GM18867 (cell line): ENCODE results near the gene MTHFD1.

Experiments used
- ATAC-seq: cut with Tn5 transposase; IDR thresholded peaks from one replicate; pipeline ENCODE4 v1.9.1; 2021; ENCODE audit warnings: mild to moderate bottlenecking, moderate library complexity; ENCODE audit not compliant: unreplicated experiment

Gene MTHFD1

GRCh38 chr14:64444984-64445845 is 57.1 kb downstream of the MTHFD1 start:
- ATAC-seq = peak; percentile 96

GRCh38 chr14:64447876-64448670 is 59.9 kb downstream of the MTHFD1 start:
- no peak for ATAC-seq

- ATAC-seq = no peak
These were observed 62.1 kb downstream of the MTHFD1 start for GRCh38 chr14:64450255-64450654.

- no peak for ATAC-seq
These were observed 66.5 kb downstream of the MTHFD1 start for GRCh38 chr14:64454671-64455070.

- ATAC-seq = no peak
These were observed 71.4 kb downstream of the MTHFD1 start for GRCh38 chr14:64459405-64460136.

GRCh38 chr14:64461221-64461620 is 73.1 kb downstream of the MTHFD1 start:
- ATAC-seq = no peak

- ATAC-seq = no peak
These were observed 75.0 kb downstream of the MTHFD1 start for GRCh38 chr14:64463195-64463594.

GRCh38 chr14:64463873-64464272 is 75.7 kb downstream of the MTHFD1 start:
- ATAC-seq = no peak

- ATAC-seq = peak; percentile 23
These were observed 76.5 kb downstream of the MTHFD1 start for GRCh38 chr14:64464651-64465050.

- ATAC-seq = peak; percentile 64
These were observed 77.2 kb downstream of the MTHFD1 start, which contains the start of gene AKAP5 for GRCh38 chr14:64465191-64465822. TSS of gene AKAP5 (plus strand) at chr14:64465499. CDS start at chr14:64468395, 2,896 bp downstream.

GRCh38 chr14:64465831-64466554 is 77.8 kb downstream of the MTHFD1 start:
- ATAC-seq = no peak

- no peak for ATAC-seq
These were observed 78.9 kb downstream of the MTHFD1 start for GRCh38 chr14:64467101-64467500.

- no peak for ATAC-seq
These were observed 79.4 kb downstream of the MTHFD1 start for GRCh38 chr14:64467566-64467965.

- no peak for ATAC-seq
These were observed 80.3 kb downstream of the MTHFD1 start for GRCh38 chr14:64468451-64468850.

- no peak for ATAC-seq
These were observed 85.9 kb downstream of the MTHFD1 start for GRCh38 chr14:64474041-64474440.

- ATAC-seq = no peak
These were observed 86.5 kb downstream of the MTHFD1 start for GRCh38 chr14:64474698-64475097.

- no peak for ATAC-seq
These were observed 87.6 kb downstream of the MTHFD1 start for GRCh38 chr14:64475585-64476273.

GRCh38 chr14:64476438-64476837 is 88.3 kb downstream of the MTHFD1 start:
- no peak for ATAC-seq

GRCh38 chr14:64478634-64479250 is 90.6 kb downstream of the MTHFD1 start:
- no peak for ATAC-seq
